Midbrain (tissue), 1 donor: ENCODE measurements around the gene ANKRD13B.
A peak's percentile ranks its signal among the peaks of the same experiment; 100 is the strongest.

ENCODE experiments used
- DNase-seq: peaks from one replicate; lab custom pipeline; 2025; lab: John Stamatoyannopoulos, UW

The ANKRD13B gene

GRCh38 chr17:29568331-29569244 lies 24.3 kb upstream of the ANKRD13B start, which contains the start of gene TP53I13:
TSS of gene TP53I13 (plus strand) at chr17:29568701. CDS start at chr17:29568759, 58 bp downstream.
- peak; percentile 84 for DNase-seq

GRCh38 chr17:29569245-29569950 lies 23.5 kb upstream of the ANKRD13B start:
- DNase-seq, result no peak

- DNase-seq, result no peak
Observed at GRCh38 chr17:29570521-29570920, 22.4 kb upstream of the ANKRD13B start.

- DNase-seq, result no peak
Observed at GRCh38 chr17:29571486-29571882, 21.4 kb upstream of the ANKRD13B start.

- no peak for DNase-seq
Observed at GRCh38 chr17:29571883-29572681, 20.9 kb upstream of the ANKRD13B start.

- peak; percentile 47 for DNase-seq
Observed at GRCh38 chr17:29572691-29573557, 20.0 kb upstream of the ANKRD13B start.

GRCh38 chr17:29573558-29573869 lies 19.4 kb upstream of the ANKRD13B start:
- DNase-seq, result no peak

GRCh38 chr17:29573871-29574731 lies 18.8 kb upstream of the ANKRD13B start:
- no peak for DNase-seq

- no peak for DNase-seq
Observed at GRCh38 chr17:29574732-29575510, 18.0 kb upstream of the ANKRD13B start.

GRCh38 chr17:29575511-29576213 lies 17.3 kb upstream of the ANKRD13B start:
- no peak for DNase-seq

- DNase-seq, result no peak
Observed at GRCh38 chr17:29576214-29577000, 16.5 kb upstream of the ANKRD13B start.

- no peak for DNase-seq
Observed at GRCh38 chr17:29577001-29577370, 15.9 kb upstream of the ANKRD13B start.

- DNase-seq, result peak; percentile 75
Observed at GRCh38 chr17:29577385-29578211, 15.3 kb upstream of the ANKRD13B start.

GRCh38 chr17:29578626-29579485 lies 14.1 kb upstream of the ANKRD13B start:
- DNase-seq, result no peak

- DNase-seq, result peak; percentile 92
Observed at GRCh38 chr17:29579866-29580771, 12.8 kb upstream of the ANKRD13B start.
